GM18508 (cell line): Measurements from ENCODE around the gene JTB.

Experiments
- ATAC-seq: cut with Tn5 transposase; IDR thresholded peaks from one replicate; pipeline ENCODE4 v1.9.1; 2021; ENCODE audit warnings: moderate number of reproducible peaks; ENCODE audit not compliant: insufficient read depth, unreplicated experiment

JTB gene

DNA sequence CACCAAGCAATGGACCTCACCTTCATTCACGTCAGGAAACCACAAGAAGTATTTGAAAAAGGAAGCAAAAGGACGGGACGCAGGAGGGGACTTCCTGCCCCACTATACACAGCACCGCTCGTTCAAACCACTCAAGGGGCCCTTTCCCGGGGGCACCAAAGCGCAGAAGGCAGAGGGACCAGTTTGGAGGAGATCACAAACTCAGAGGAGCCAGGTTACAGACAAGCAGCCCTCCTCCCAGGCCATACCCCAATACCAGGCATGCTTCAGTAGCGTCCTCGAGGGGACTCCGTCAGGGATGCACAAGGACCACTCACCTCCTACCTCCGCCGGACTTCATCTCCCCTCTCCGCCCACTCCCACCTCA is 19.7 kb downstream of the JTB start:
- no peak for ATAC-seq

DNA sequence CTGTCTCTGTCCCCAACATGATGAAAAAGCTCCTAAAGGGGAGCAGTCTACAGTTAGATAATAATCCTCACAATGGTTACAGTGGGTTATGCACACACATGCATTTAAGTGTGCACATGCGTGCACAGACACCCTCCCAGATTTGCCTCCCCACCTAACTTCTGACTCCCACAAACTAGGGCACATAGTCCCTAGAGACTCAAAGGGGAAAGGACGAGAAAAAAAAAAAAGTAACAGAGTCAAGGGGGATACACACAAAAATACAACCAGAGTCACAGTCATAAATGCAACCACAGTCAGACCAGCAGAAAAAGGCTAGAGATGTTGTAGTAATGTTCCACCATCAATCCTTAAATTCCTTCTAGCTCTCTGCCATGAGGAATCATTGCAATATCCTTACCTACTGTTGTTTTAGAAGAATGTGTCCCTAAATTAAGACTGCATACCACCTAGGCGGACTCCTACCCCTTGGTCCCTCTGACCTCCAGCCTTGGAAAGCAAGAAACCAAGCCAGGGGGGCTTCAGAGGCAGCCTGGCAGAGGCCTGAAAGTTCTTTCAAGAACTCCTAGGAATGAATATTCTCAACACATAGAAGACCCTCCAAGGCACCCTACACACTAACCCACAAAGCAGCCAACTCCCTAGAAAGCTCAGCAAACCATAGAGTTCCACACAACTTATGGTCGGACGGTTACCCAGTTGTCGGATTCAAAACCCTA is 20.3 kb downstream of the JTB start:
- ATAC-seq = no peak

GRCh38 chr1:153954826-153955225 is 22.6 kb downstream of the JTB start:
- no peak for ATAC-seq

DNA sequence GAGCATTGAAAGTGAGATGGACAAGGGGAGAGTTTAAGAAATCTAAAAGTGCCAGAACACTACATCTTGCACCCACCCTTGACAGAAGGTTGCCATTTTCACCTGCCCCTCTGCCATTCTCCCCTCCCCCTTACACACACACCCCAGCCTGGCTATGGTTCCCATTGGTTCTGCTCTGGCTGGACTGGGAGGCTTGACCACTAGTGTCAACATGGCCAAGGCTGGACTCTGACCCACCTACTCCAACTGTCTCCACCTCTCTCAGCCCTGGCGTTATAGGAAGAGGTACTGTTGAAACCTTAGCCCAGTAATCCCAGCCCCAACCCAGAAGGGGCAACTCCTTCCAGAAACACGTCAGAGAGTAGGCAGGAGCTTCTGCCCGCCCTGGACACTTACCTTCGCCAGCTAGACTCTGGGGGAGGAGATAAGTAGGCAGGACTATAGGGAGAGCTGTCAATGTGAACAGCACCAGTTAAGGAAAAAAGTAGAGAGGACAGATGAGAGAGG is 23.6 kb downstream of the JTB start:
- no peak for ATAC-seq

DNA sequence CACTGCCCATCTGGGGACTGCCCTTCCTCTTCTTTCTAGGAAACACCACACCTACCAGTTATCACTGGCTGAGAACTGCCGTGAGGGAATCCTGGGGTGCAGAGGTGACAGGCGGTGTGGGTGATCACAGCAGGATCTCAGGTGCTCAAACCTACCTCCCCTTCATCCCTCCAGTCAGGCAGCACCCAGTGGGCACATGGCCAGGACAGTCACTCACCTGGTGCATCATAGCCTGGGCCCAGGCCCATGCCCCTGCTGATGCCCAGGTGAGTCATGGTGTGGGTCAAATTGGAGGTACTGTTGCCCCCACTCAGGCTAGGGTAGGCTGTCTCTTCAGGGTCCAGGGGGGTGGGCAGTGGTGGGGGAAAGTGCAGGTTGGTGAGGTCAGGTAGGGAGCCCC is 25.7 kb downstream of the JTB start:
- no peak for ATAC-seq

DNA sequence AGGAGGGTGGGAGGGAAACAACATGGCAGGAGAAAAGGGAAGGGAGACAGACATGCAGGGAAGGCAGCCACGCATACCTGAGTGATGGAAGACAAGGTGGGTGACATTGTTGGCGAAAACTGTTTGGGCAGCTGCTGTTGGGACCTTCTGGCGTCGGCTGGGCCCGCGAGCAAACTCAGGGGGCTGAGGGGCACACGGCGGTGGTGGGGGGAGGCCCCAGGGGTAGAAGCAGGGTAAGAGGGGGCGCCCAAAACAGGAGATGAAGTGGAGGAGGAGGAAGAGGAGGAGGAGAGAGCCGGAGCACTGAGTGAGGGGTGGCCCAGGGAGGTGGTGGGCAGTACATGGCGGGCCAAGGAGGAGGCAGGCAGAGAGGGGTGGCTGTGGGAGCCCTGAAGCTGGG is 26.3 kb downstream of the JTB start:
- ATAC-seq = no peak

- ATAC-seq = no peak
Observed at GRCh38 chr1:153946622-153947241, 30.7 kb downstream of the JTB start, which contains the start of gene DENND4B. Gene DENND4B, minus strand, starts transcription at chr1:153946718. Its CDS starts 2,344 bp downstream, at chr1:153944374.

GRCh38 chr1:153945795-153946621 is 31.5 kb downstream of the JTB start:
- ATAC-seq = peak; percentile 42

DNA sequence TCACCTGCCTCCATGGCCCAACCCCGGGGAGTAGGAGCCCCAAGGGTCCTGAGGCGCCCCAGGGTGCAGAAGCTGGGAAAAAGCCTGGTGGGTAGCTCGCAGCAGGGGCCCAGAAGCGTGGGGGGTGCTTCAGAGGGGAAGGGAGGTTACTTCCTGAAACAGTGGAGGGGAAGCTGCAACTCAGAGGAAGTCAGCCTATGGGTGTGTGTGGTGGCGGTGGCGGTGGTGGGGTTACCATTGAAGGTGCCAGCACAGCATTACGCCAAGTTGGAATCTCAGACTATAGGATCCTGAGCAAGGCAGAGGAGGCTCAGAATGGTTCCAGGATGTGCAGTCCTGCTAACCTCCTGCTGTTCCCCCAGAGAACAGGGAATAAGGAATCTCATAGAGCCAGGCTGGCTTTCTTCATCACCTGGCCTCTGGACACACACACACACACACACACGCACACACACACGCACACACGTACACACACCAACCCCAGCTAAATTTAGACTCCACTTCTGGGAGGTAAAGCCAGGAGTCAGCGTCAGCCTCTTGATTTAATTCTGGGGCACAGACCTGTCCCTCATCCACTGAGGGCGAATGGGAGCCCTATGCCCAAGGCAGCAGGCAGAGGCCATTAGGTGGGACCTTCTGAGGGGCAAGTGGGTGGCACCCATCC is 32.2 kb downstream of the JTB start:
- no peak for ATAC-seq

DNA sequence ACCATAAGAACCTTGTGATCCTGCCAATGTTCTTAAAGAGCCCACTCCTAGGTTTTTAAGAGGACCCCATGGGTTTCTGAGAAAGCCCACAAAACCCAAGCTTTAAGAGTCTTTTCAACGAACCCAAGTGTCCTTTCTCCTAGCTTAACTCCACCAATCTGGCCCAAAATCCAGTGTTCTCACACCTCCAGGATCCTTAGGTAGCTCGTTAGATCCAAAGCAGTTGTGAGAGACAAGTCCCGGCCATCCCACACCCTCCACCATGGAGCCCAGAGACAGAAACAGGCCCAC is 32.7 kb downstream of the JTB start:
- ATAC-seq = no peak

- no peak for ATAC-seq
Observed at GRCh38 chr1:153944005-153944826, 33.3 kb downstream of the JTB start.

DNA sequence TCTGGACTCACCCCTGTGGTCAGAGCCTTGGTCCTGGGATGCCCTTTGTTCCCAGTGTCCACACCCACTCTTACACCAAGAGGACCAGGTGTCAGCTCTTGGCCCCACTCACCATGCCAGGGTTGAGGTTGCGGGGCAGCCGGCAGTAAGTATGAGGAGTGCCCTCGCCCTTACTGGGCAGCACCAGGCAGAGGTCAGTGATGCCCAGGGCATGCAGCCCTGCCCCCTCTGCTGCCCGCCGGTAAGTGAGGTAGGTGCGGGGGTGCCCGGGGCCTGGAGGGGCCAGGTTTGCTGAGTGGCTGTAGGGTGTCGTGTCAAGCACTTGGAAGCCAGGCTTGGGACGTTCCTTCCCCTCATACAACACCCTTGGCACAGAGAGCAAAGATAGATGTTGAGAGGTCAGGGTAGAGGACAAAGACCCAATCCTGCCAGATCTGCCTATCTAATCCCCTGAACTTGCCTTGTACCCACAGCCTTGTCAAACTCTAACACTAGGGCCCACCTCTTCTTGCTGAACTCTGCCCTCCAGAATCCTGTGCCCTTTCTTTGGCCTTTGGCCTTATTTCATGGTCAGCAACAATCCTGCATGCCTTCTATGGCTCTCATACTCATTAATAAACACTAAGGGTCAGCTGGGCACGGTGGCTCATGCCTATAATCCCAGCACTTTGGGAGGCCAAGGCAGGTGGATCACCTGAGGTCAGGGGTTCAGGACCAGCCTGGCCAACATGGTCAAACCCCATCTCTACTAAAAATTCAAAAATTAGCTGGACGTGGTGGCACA is 34.5 kb downstream of the JTB start:
- no peak for ATAC-seq

GRCh38 chr1:153941826-153942725 is 35.4 kb downstream of the JTB start:
- no peak for ATAC-seq

DNA sequence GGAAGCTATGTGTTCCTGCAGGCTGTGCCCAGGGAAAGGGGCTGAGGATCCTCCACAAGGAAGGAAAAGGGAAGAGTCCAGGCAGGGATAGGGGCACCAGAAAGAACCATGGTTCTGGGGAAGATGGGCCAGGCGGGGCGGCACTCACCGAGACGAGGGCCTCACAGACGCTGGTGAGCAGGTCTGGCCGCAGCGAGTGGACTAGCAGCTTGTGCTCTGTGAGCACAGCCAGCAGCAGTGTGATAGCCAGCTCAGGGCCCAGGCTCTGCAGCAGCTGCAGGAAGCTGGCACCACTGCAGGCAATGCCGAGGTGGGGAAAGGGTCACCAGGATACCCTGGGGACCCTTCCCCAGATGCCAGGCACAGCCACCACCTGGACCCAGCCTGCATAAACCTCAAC is 36.7 kb downstream of the JTB start:
- no peak for ATAC-seq

- ATAC-seq = no peak
Observed at GRCh38 chr1:153939476-153939875, 38.0 kb downstream of the JTB start.

DNA sequence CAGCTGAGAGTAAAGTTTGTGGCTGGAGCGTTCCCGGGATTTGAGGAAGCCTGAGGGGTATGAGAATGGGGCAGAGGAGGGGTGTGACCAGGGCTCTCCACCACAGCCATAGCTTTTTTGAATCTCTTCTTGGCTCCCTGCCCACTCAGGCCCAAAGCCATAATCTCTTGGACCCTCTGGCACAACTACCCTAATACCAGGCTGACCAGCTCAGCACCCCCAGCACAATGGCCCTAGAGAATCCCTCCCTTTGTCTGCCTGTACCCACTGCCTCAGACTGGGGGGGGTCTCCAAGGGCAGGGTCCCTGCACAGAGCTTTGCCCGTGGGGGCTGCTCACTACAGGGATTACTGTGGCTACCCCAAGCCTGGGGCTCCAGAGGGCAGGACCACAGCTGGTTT is 38.5 kb downstream of the JTB start:
- ATAC-seq = no peak

DNA sequence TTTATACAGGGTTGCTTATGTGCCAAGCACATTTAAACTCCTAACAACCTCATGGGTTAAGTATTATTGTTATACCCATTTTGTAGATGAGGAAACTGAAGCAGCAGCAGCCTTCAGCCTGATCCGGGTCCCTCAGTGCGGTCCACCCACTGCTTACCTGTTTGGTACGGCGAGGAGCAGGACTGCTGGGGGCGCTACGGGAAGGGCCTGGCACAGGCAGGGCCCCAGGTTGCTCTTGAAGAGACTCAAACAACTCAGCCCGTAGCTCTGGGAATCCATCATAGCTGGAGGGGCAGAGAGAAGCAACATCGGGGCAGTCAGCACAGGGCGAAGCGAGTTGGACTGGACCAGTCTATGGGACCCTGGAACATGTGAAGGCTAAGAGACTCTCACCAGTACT is 40.1 kb downstream of the JTB start:
- no peak for ATAC-seq
